ENCODE measurements around the gene FBN3.
"Not testable (repeated sequence)": the region's sequence is repeated elsewhere in the genome, so short reads cannot be mapped to it uniquely, and the experiment has no call there.

Gene FBN3

GRCh38 chr19:8158411-8159074 is 9.2 kb upstream of the FBN3 start:
- Histone ChIP-seq H3K36me3 (ENCODE audit: insufficient read depth, low read length) (no peaks in the 10 kb centered on the region), H3K4me2 (ENCODE audit: low read depth, low read length, poor library complexity, severe bottlenecking) (no peak overlapping the region), H3K79me2 (ENCODE audit: insufficient read depth, low read length) (no peaks in the 10 kb centered on the region), H3K9me3 (ENCODE audit: insufficient read depth, low read depth, low read length) (no peaks in the 10 kb centered on the region), H3K9me2 (replicated peaks; ENCODE audit: low read depth, low read length) (no peaks in the 10 kb centered on the region), H3F3A (ENCODE audit: low read depth) (peaks cover 9% of the 10 kb centered on the region; the same call in 1 of the 2 replicates), H3K4me3 (ENCODE audit: low read length, poor library complexity, severe bottlenecking) (no peak overlapping the region), H3K4me1 (ENCODE audit: insufficient read depth, low read length, poor library complexity, severe bottlenecking) (peaks cover 28% of the 10 kb centered on the region), H2AFZ (ENCODE audit: low read length) (no peak overlapping the region), H4K20me1 (ENCODE audit: insufficient read depth, low read length, poor library complexity, severe bottlenecking) (no peaks in the 10 kb centered on the region), H3K9ac (ENCODE audit: low read depth, low read length, poor library complexity, severe bottlenecking) (no peak overlapping the region), H3K27me3 (ENCODE audit: insufficient read depth, low read length, poor library complexity, severe bottlenecking) (no peaks in the 10 kb centered on the region)
- TF ChIP-seq CTCF (conservative IDR thresholded peaks at IDR 0.05; ENCODE audit: low read length) (peak; percentile 81), EZH2phosphoT487 (IDR thresholded peaks at IDR 0.05; ENCODE audit: borderline replicate concordance) (no peak)

GRCh38 chr19:8155318-8155717 is 5.9 kb upstream of the FBN3 start:
- Histone ChIP-seq H3K79me2 (ENCODE audit: insufficient read depth, low read length) (no peaks in the 10 kb centered on the region), H3K9ac (ENCODE audit: low read depth, low read length, poor library complexity, severe bottlenecking) (no peak overlapping the region), H3K9me2 (replicated peaks; ENCODE audit: low read depth, low read length) (no peaks in the 10 kb centered on the region), H3K4me2 (ENCODE audit: low read depth, low read length, poor library complexity, severe bottlenecking) (no peak overlapping the region), H3K4me1 (ENCODE audit: insufficient read depth, low read length, poor library complexity, severe bottlenecking) (peaks cover 8% of the 10 kb centered on the region), H3K36me3 (ENCODE audit: insufficient read depth, low read length) (no peaks in the 10 kb centered on the region), H3K4me3 (ENCODE audit: low read length, poor library complexity, severe bottlenecking) (no peak overlapping the region), H4K20me1 (ENCODE audit: insufficient read depth, low read length, poor library complexity, severe bottlenecking) (no peaks in the 10 kb centered on the region), H3F3A (ENCODE audit: low read depth) (peaks cover 9% of the 10 kb centered on the region; the same call in 1 of the 2 replicates), H2AFZ (ENCODE audit: low read length) (no peak overlapping the region), H3K27me3 (ENCODE audit: insufficient read depth, low read length, poor library complexity, severe bottlenecking) (no peaks in the 10 kb centered on the region), H3K9me3 (ENCODE audit: insufficient read depth, low read depth, low read length) (no peaks in the 10 kb centered on the region)
- TF ChIP-seq EZH2phosphoT487 (IDR thresholded peaks at IDR 0.05; ENCODE audit: borderline replicate concordance) = no peak

DNA sequence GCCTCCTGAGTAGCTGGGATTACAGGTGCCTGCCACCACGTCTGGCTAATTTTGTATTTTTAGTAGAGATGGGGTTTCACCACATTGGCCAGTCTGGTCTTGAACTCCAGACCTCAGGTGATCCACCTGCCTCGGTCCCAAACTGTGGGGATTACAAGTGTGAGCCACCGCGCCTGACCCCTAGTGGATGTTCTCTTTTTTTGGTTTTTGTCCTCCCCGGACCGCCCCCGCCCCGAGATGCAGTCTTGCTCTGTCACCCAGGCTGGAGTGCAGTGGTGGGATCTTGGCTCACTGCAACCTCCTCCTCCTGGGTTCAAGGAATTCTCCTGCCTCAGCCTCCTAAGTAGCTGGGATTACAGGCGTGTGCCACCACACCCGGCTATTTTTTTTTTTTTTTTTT is 4.6 kb upstream of the FBN3 start:
- H3K79me2 ChIP-seq (ENCODE audit: insufficient read depth, low read length); H3K36me3 ChIP-seq (ENCODE audit: insufficient read depth, low read length); H4K20me1 ChIP-seq (ENCODE audit: insufficient read depth, low read length, poor library complexity, severe bottlenecking); H3F3A ChIP-seq (ENCODE audit: low read depth); H3K9me3 ChIP-seq (ENCODE audit: insufficient read depth, low read depth, low read length); H3K9me2 ChIP-seq (replicated peaks; ENCODE audit: low read depth, low read length); H3K27me3 ChIP-seq (ENCODE audit: insufficient read depth, low read length, poor library complexity, severe bottlenecking); H3K4me3 ChIP-seq (ENCODE audit: low read length, poor library complexity, severe bottlenecking); H3K4me1 ChIP-seq (ENCODE audit: insufficient read depth, low read length, poor library complexity, severe bottlenecking); H3K9ac ChIP-seq (ENCODE audit: low read depth, low read length, poor library complexity, severe bottlenecking); H2AFZ ChIP-seq (ENCODE audit: low read length); H3K4me2 ChIP-seq (ENCODE audit: low read depth, low read length, poor library complexity, severe bottlenecking): not testable (repeated sequence)
- TF ChIP-seq CTCF (conservative IDR thresholded peaks at IDR 0.05; ENCODE audit: low read length) = peak; percentile 26

- no peak overlapping the region for H3K4me3 ChIP-seq (ENCODE audit: low read length, poor library complexity, severe bottlenecking)
- H3F3A ChIP-seq (ENCODE audit: low read depth) = no peaks in the 10 kb centered on the region
- H3K4me2 ChIP-seq (ENCODE audit: low read depth, low read length, poor library complexity, severe bottlenecking) = no peak overlapping the region
- H4K20me1 ChIP-seq (ENCODE audit: insufficient read depth, low read length, poor library complexity, severe bottlenecking) = no peaks in the 10 kb centered on the region
- H3K36me3 ChIP-seq (ENCODE audit: insufficient read depth, low read length) = no peaks in the 10 kb centered on the region
- no peak overlapping the region for H2AFZ ChIP-seq (ENCODE audit: low read length)
- no peak overlapping the region for H3K9ac ChIP-seq (ENCODE audit: low read depth, low read length, poor library complexity, severe bottlenecking)
- TF ChIP-seq CTCF (conservative IDR thresholded peaks at IDR 0.05; ENCODE audit: low read length) = no peak
- TF ChIP-seq EZH2phosphoT487 (IDR thresholded peaks at IDR 0.05; ENCODE audit: borderline replicate concordance) = no peak
- H3K79me2 ChIP-seq (ENCODE audit: insufficient read depth, low read length) = no peaks in the 10 kb centered on the region
- no peaks in the 10 kb centered on the region for H3K4me1 ChIP-seq (ENCODE audit: insufficient read depth, low read length, poor library complexity, severe bottlenecking)
- no peaks in the 10 kb centered on the region for H3K9me3 ChIP-seq (ENCODE audit: insufficient read depth, low read depth, low read length)
- no peaks in the 10 kb centered on the region for H3K9me2 ChIP-seq (replicated peaks; ENCODE audit: low read depth, low read length)
- no peaks in the 10 kb centered on the region for H3K27me3 ChIP-seq (ENCODE audit: insufficient read depth, low read length, poor library complexity, severe bottlenecking)
Measured at GRCh38 chr19:8151767-8152035, 2.3 kb upstream of the FBN3 start.

Measured in Loucy (cell line).